Embryonic facial prominence (tissue), 1 donor: Measurements from ENCODE around the gene HTN3.
"Not testable (repeated sequence)": the region's sequence is repeated elsewhere in the genome, so short reads cannot be mapped to it uniquely, and the experiment has no call there.

ENCODE experiments used
- DNase-seq: peaks from one replicate; pipeline ENCODE4 v3.0.0-alpha.2; 2016; ENCODE audit errors: extremely low spot score

HTN3 gene

DNA sequence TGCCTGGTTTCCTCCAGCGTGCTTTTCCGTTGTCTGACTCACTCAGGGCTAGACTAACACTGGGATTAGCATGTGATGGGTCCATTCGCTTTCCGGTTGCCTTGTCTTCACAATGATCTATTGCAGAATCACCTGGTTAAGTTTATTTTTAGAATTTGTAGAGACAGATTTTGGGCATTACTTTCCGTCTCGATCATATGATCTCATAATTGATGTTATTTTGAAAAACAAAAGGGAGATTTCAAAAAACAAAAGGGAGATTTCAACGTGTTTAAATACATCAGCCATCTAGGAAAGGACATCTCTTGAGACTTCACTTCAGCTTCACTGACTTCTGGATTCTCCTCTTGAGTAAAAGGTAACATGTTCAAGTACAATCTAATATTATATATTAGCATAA lies at the start of gene HTN3:
Gene HTN3, plus strand, starts transcription at position 301 of the 400 bp plus-strand sequence. CDS start 2,282 bp downstream, outside the sequence.
- DNase-seq, result not testable (repeated sequence)

DNA sequence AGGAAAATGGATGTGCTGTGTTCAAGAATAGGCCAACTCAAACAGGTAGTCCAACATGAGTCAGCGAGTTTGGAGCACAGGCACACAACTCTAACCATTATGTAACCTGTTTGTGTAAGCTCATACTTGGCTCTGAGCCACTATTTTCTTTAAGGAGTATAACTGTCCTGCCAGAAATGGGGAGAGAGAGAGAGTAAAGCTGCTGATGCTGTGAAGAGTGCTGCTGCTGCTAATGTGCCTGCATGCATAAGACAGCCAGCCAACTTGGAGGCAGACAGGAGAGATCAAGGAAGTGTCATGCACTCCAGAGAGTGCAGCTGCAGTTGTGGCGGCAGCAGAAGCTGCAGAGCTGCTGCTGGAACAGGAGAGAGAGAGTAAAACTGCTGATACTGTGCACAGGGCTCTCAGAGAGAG lies 44.2 kb upstream of the HTN3 start:
- DNase-seq, result no peak

DNA sequence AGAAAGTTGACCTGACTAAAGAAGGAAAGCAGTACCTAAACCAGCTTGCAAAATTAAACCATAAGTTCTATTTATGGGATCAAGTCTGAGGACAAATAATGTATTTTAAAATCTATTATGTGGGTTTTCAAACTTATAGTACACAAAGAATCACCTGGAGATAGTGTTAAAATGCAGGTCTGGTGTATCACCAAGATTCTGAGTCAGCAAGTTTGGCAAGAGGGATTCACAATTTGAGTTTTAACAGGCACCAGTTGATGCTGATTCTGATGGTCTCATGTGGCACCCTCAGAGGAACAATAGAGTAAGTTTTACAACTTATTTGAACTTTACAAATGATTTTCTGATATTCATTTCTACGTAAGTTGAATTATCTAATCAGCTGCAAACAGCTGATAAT lies 41.6 kb upstream of the HTN3 start:
- DNase-seq, result no peak

DNA sequence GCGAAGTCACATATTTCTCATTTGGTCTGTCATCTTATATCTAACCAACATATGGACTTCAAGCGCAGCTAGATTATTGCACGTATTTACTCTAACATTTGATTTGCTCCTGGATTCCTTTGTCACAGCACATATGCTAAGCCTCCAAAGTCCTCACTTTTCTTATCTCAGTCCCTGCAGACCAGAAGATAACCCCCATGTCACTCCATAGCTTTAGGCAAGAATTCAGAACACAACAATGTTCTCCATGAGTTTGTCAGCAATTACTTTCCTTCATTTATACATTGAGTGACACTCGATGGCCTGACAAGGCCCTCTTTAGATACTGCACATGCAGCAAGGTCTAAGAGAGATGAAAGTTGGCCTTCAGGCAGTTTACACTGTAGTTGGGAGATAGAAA lies 37.2 kb upstream of the HTN3 start:
- no peak for DNase-seq

DNA sequence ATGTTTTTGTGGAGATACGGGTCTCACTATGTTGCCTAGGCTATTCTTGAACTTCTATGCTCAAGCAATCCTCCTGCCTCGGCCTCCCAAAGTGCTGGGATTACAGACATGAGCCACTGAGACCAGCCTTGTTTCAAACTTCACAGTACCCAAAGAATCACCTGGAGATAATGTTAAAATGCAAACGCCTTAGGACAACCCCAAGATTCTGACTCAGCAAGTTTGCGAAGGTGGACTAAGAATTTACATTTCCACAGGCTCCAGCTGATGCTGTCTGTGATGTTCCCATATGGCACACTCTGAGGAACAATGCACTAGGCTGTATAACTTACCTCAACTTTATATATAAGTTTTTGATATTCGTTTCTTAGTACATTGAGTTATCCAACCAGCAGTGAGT lies 33.5 kb upstream of the HTN3 start:
- no peak for DNase-seq

DNA sequence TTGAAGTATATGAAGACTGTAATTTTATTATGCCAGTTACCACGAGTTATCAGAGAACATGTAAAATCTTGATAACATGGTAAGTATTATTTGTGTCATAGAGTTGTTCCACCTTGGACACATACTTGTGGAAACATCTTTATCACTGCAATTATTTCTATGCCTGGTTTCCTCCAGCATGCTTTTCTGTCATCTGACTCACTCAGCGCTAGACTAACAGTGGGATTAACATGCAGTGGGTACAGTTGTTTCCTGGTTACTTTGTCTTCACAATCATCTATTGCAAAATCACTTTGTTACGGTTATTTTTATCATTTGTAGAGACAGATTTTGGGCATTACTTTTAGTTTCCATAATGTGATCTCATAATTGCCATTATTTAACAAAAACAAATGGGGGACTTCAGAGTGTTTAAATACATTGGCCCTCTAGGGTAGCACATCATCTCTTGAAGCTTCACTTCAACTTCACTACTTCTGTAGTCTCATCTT lies 32.7 kb upstream of the HTN3 start, which contains the start of gene STATH:
Gene STATH, plus strand, starts transcription at position 441 of the 491 bp plus-strand sequence. CDS start 2,472 bp downstream, outside the sequence.
- no peak for DNase-seq

DNA sequence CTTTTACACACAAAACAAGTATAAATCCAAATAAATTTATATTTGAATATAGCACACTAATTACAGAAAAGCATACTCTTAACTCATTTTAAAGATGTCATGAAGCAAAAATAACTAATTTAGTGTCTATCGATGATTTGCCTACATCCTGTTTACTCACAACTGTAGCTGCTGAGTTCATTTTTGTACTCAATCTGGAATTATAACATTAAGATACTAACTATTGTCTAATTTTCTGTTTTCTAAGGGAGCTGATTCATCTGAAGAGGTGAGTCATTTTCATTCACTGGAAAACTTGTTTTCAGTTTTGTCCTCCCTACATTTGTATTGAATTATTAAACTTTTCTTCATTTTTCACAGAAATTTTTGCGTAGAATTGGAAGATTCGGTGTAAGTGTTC lies 28.8 kb upstream of the HTN3 start:
- DNase-seq, result no peak

DNA sequence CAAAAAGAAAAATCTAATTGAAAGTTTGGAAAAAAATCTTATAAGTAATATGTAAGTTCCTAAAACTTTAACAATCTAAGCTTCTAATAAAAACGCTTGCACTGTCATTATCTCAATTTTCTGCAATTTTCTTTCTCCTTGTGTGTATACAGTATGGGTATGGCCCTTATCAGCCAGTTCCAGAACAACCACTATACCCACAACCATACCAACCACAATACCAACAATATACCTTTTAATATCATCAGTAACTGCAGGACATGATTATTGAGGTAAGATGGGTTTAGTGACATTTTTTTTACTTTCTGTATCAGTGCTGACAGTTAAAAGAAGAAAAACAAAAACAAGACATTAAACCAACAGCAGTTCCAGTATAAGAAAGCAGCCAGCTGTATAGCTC lies 27.5 kb upstream of the HTN3 start:
- no peak for DNase-seq

DNA sequence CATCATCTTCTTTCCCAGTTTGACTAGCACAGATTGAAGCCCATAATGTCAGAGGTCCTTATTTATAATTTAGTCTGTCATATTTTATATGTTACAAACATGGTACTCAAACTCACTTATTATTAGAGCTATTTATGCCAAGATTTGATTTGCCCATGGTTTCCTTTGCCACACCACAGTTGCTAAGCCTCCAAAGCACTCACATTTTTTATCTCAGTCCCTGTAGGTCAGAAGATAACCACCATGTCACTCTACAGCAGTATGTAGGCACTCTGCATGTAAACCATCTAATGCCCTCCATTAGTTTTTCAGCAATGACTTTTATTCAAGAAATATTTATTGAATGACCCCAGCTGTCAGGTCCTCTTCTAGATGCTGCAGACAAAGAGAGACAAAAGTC lies 25.8 kb upstream of the HTN3 start:
- DNase-seq, result no peak

DNA sequence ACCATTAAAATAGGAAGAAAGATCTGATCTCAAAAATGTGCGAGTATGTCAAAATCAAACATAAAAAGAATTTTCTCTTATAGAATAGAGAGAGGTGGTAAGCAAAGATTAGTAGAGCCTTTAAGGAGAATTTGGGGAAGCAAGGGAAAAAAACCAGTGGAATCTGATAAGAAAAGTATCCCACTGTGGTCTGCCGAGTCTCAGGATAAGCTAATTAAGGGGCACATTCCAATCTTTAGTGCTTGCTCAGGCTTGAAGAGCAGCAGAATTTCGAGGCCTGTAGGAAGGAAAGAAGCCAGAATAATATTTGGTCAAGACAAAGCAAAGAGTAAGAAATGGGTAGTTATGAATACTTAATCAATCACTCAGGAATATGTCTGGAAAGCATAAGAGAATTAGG lies 19.5 kb upstream of the HTN3 start:
- no peak for DNase-seq

DNA sequence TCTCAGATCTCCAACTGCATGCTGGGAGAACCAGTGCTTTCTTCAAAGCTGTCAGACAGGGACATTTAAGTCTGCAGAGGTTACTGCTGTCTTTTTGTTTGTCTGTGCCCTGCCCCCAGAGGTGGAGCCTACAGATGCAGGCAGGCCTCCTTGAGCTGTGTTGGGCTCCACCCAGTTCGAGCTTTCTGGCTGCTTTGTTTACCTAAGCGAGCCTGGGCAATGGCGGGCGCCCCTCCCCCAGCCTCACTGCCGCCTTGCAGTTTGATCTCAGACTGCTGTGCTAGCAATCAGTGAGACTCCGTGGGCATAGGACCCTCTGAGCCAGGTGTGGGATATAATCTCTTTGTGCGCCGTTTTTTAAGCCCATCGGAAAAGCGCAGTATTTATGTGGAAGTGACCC lies 9.3 kb upstream of the HTN3 start:
- not testable (repeated sequence) for DNase-seq

DNA sequence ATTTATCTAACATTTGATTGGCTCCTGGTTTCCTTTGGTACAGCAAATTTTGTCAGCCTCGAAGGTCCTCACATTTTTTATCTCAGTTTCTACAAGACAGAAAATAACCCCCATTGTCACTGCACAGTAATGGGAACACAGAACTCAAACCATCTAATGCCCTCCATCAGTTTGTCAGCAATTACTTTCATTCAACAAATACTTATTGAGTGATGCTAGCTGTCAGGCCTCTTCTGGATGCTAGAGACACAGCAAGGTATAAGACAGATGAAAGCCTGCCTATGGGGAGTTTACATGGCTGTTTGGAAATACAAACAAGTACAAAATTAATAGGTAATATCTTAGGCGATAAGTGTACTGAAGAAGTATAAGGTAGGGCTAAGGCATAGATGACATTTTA lies 5.0 kb upstream of the HTN3 start:
- DNase-seq, result no peak

DNA sequence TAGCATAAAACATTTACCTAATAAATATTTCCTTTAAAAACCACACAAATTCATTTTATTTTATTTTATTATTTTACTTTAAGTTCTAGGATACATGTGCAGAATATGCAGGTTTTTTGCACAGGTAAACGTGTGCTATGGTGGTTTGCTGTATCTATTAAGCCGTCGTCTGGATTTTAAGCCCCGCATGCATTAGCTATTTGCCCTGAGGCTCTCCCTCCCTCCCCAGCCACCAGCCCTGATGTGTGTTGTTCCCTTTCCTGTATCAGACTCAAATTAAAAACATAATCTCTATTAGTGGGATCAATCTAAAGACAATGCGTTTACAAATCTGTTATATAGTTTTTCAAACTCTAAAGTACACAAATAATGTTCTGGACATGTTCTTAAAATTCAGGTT lies 1.2 kb upstream of the HTN3 start:
- no peak for DNase-seq

DNA sequence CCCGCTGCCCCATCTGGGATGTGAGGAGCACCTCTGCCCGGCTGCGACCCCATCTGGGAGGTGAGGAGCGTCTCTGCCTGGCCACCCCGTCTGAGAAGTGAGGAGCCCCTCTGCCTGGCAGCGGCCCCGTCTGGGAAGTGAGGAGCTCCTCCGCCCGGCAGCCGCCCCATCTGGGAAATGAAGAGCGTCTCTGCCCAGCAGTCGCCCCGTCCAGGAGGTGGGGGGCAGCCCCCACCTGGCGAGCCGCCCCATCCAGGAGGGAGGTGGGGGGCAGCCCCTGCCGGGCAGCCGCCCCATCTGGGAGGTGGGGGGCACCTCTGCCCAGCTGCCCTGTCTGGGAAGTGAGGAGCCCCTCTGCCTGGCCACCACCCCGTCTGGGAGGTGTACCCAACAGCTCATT lies 9.3 kb downstream of the HTN3 start:
- DNase-seq, result not testable (repeated sequence)

DNA sequence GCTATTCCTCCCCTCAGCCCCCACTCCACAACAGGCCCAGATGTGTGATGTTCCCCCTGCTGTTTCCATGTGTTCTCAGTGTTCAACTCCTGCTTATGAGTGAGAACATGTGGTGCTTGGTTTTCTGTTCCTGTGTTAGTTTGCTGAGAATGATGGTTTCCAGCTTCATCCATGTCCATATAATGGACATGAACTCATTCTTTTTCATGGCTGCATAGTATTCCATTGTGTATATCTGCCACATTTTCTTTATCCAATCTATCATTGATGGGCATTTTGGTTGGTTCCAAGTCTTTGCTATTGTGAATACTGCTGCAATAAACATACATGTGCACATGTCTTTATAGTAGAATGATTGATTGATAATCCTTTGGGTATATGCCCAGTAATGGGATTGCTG lies 11.7 kb downstream of the HTN3 start:
- not testable (repeated sequence) for DNase-seq

DNA sequence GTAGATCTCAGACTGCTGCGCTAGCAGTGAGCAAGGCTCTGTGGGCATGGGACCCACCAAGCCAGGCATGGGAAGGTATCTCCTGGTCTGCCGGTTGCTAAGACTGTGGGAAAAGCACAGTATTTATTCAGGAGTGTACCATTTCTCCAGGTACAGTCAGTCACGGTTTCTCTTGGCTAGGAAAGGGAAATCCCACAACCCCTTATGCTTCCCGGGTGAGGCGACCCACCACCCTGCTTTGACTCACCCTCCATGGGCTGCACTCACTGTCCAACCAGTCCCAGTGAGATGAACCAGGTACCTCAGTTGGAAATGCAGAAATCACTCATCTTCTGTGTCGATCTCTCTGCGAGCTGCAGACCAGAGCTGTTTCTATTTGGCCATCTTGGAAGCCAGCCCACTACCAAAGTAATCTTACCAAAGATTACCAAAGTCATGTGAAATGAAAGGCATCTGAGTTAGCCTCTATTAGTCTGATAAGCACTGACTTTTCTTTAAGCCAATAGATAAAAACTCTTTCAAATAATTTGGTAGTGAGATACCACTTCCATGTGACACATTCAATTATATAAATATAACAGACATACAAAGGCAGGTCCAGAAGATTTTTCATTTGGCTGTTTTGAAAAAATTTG lies 13.5 kb downstream of the HTN3 start:
- no peak for DNase-seq

DNA sequence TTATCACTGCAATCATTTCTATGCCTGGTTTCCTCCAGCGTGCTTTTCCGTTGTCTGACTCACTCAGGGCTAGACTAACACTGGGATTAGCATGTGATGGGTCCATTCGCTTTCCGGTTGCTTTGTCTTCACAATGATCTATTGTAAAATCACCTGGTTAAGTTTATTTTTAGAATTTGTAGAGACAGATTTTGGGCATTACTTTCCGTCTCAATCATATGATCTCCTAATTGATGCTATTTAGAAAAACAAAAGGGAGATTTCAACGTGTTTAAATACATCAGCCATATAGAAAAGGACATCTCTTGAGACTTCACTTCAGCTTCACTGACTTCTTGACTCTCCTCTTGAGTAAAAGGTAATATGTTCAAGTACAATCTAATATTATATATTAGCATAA lies 21.9 kb downstream of the HTN3 start, which contains the start of gene HTN1:
Gene HTN1, plus strand, starts transcription at position 301 of the 400 bp plus-strand sequence. CDS start 2,639 bp downstream, outside the sequence.
- DNase-seq, result not testable (repeated sequence)

DNA sequence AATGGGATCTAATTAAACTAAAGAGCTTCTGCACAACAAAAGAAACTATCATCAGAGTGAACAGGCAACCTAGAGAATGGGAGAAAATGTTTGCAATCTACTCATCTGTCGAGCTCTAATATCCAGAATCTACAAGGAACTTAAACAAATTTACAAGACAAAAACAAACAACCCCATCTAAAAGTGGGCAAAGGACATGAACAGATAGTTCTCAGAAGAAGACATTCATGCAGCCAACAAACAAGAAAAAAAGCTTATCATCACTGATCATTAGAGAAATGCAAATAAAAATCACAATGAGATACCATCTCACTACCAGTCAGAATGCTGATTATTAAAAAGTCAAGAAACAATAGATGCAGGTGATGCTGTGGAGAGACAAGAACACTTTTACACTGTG lies 28.3 kb downstream of the HTN3 start:
- not testable (repeated sequence) for DNase-seq

DNA sequence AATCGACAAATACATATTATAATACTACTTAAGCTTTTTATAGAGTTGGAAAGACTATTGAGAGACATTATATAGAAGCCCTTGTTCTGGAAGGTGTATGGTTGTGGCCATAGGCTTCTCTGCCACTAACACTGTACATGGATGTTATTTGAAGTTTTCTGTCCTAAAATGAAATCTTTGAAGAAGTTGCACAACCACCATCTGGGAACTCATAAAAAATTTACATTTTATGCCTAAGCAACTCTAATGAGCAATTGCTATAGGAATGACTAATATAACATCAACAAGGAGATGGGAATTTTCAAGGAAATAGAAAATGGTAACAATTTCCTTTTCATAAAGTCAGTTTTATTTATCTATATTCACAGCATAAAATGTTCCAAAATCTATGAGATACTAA lies 29.4 kb downstream of the HTN3 start:
- no peak for DNase-seq

DNA sequence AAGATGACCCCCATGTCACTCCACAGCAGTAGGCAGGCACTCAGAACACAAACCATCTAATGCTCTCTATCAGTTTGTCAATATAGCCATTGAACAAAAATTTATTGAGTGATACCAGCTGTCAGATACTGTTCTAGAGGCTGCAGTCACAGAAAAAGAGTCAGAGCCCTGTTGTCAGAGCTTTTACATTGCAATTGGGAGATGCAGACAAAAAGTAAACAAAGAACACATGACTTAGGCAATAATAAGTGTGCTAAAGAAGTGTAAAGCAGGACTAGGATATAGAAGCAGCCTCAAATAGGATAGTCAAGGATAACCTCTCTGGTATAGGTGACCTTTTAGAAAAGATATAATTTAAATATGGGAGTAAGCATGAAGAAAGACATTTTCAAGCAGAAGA lies 30.9 kb downstream of the HTN3 start:
- DNase-seq, result no peak

DNA sequence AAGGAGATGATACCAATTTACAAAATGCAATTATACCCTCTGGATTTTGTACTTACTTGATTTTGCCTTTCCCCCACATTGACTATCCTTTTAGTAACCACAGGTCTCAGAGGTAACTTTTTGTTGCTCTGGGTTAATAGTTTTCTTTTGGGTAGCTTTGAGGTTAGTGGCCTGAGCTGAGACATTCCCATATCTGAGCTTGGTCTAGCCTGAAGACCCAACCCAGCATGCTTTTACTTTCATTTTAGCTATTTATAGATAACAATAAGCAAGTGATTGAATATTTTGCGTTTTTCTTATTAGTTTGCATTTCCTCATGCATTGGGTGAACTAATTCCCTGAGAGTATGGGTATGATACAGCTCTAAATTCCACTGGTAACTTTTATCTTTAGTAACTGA lies 33.7 kb downstream of the HTN3 start:
- DNase-seq, result no peak

DNA sequence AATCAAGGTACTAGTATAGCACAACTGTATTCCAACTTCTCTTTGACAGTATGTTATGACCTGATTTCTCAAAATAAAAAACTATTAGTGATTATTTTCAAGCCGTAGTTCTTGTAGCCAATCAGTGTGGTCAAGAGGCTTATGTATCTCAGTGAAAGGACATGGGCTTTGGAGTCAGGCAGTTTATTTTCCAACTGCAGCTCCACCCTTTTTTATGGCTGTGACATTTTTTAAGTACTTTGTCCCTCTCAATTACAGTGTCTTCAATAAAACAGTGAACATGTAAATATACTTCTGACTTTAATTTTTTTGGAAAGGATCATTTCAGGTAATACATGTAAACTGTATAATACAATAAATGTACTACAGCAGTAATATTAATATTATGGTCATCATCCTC lies 51.9 kb downstream of the HTN3 start:
- no peak for DNase-seq
